Right lung (tissue), 5 donors: ENCODE results near the gene C6orf132. TPM values are rescaled to one million over a fixed set of nuclear protein-coding genes. Genes with fewer than 3 reads are reported as not detected.

ENCODE experiments used
- DNase-seq, 2 donors: peaks; one replicate each; pipeline ENCODE4 v3.0.0-alpha.2; 2013
- polyA plus RNA-seq, 5 donors: library from polyadenylated mRNA; unstranded; fragments of 120-200 nt; gene quantifications; one replicate each; pipeline versions ENCODE4 v1.2.1 to v1.2.3, GENCODE V29; 2013; ENCODE audit warnings: inconsistent platforms in 1 of 5, low replicate concordance in 1 of 5; ENCODE audit not compliant: insufficient read length in 5 of 5, insufficient read depth in 1 of 5

Gene C6orf132
- polyA plus RNA-seq, 5 donors, result 2.3 to 3.2 (median 2.9) TPM

DNA sequence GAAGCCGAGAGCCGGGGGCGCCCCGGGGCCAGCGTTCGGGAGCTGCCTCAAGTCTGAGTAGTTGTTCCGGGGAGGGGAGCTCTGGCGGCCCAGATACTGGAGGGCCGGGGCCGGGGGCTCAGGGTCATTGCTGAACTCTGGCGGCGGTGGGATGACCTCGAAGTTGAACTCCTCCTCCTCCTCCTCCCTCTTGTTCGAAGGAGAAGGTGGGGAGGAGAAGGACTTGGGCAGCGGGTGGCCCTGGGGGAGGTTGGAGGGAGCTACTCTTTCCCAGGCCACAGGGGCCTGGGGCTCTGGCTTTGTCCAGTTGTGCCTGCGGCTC, 37.7 kb downstream of the C6orf132 start:
- DNase-seq, result no peak

- peak; percentile 64 for DNase-seq
These were observed 38.2 kb downstream of the C6orf132 start for GRCh38 chr6:42104095-42104803.

- DNase-seq, result no peak
These were observed 38.7 kb downstream of the C6orf132 start for GRCh38 chr6:42103753-42104094.

DNA sequence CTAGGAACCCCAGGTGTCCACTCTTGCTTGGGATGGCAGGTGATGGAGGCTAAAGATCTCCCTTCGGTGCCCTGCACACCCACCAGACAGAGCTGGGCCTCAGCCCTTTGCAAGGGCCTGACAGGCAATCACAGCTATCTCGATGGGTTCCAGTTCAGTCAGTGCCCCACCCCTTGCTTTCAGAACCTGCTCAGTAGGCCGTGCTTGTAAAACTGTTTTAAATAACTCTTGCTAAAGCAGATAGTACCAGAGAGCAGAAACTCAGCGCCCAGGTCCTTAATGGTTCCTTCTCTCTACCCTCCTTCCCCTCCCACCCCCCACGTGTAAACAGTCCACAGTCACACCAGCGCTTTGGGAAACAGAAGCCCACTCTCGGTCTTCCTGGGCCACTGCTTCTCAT, 39.2 kb downstream of the C6orf132 start:
- no peak for DNase-seq

DNA sequence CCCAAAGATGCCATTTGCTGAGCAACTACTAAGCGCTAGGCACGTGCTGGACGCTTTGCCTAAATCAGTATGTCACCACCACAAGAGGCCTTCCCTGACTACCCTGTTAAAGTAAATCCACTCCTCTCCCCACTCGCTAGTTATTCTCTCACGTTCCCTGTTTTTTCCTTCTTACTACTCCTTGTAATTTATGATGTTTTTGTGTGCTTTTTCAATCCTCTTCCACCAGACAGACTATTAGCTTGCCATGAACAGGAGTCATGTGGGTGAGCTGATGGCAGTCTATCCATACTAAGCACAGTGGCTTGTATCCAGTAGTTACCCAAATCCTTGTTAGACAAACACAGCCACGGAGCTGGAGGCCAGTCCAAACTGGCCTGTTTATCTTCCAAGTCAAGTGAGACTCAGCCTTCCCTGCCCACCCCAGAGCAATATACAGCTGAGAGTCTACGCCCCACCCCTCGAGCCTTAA, 41.2 kb downstream of the C6orf132 start:
- DNase-seq, result no peak

DNA sequence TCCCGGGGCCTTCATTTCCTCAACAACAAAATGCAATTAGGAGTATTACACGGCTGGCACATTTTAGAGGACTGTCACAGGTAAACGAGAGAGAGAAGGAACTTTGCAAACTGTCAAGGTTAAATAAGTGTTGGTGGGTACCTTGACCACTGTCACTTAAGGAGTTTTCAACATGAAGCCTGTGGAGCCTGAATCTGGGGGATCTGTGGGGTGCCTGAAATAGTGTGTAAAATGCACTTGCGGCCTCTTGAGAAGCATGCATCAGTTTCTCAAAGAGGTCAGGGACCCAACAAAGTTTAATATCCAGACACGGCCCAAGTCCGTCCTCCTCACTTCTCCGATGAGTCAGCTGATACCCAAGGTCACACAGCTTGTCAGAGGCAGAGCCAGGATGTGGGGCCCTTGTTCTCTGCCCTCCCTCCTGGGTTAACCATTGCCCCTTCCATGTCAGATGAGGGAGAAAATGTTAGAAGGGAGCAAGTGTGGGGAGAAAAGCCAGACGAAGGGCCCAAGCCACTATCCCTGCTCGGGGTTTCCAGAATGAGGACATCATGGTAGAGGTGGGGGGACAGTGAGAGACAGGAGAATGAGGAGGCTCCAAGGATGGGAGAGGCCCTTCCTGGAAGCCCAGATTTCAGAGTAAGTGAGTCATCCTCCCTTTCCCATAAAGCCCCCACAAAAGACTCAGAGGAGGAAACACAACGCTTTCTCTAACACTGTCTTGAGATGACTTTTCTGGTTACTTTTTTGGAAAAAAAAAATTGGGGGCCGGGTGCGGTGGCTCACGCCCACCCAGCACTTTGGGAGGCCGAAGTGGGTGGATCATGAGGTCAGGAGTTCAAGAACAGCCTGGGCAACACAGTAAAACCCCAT, 42.2 kb downstream of the C6orf132 start:
- DNase-seq, result no peak

- no peak for DNase-seq
These were observed 42.9 kb downstream of the C6orf132 start for GRCh38 chr6:42099340-42100028.

DNA sequence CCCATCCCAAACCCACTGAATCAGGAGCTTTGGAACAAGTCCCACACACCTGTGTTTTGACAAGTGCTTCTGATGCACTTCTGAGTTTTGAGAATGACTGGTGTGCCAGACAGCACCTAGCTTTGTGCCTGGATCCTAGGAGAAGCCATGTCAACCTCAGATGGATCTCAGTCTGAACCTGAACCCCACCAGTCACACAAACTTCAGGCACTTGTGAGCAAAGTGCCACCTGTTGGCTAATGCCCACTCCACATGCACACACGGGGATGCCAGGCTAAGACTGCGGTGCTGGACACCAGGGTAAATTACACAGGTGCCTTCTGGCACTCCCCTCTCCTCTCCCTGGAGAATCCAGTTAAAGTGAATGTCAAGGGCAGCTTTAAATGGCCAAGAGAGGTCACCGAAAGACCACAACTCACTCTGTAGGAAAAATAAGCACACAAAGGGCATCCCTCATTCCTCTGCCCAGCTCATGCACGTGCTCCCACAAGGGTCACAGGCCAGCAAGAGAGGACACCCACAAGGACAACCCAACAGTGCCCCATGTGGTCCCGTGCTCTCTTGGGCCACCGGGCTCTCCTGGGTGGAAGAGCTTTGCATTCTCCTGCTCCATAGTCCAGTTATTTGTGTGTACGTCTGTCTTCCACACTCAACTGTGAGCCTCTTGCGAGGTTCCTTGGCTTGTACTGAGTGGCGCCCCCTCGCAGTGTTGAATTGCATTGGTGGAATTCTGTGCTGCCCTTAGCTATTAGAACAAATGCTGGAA, 46.5 kb downstream of the C6orf132 start:
- no peak for DNase-seq

DNA sequence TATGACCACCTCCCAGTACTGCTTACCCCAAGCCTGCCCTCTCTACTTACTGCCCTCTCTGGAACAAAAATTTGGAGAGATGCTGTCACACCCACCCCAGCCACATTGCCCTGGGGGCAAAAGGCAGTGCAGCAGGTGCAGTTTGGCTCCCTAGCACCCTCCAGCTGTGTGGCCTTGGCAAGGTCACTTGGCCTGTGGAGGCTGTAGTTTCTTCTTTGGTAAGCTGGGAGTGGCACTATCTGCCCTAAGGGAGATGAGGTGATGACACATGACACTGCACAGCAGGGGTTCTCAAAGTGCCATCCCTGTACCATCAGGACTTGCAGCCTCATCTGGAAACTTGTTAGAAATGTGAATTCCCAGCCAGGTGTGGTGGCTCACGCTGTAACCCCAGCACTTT, 47.3 kb downstream of the C6orf132 start:
- no peak for DNase-seq

DNA sequence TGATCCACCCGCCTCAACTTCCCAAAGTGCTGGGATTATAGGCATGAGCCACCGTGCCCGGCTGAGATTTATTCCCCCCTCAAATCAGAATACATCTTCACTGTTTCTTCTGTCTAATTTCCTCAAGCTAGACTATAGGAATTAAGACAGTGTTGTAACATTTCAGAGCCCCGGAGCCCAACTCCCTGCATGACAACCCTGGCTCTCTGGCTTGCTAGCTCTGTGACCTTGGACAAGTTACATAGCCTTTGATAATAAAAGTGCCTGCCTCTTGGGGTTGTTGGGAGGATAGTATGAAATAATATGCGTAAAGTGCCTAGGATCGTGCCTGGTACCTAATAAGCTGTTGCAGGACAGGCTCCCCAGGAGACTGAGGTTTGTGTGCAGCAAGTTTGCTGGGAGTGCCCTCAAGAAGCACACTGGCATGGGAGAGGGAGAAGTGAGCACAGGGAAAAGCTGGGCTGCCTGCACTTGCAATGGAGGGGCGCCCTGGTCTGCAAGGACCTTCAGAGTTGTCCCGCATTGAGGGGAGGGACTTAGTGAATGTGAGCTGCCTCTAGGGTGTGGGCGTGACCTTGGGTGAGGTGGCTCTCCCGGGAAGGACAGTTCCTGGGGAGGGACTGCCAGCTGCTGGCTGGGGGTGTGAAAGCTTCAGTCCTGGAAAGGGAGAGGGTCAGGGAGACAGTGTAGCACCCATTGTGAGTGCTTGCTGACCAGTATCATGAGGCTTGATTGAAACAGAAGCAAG, 48.7 kb downstream of the C6orf132 start:
- DNase-seq, result no peak

GRCh38 chr6:42091718-42092023, 50.7 kb downstream of the C6orf132 start:
- DNase-seq, result no peak

DNA sequence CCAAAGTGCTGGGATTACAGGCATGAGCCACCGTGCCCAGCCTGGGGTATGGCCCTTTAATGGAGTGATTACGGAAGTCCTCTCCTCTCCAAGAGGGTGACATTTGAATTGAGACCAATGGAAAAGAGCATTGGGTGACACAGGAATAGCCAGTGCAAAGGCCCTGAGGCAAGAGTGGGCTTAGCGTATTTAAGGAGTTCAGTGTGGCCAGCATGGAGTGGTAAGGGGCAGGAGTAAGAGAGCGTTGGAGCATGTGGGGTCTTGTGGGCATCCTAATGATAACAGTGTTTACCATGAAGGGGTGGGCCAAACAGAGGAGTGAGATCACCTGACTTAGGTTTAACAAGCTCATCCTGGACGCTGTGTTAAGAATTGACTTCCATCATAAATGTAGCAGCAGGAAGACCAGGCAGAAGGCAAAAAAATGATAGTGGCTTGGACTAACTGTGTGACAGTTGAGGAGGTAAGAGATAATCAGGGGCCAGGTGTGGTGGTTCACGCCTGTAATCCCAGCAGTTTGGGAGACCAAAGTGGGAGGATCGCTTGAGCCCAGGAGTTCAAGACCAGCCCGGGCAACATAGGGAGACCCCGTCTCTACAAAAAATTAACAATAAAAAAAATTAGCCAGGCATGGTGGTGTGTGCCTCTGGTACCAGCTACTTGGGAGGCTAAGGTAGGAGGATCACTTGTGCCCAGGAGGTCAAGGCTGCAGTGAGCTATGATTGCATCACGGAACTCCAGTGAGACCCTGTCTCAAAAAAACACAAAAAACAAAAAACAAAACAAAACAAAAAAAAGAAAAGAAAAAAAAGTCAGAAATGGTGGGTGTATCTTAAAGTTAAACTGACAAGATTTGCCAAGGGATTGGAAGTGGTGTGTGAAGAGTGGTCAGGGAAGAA, 51.4 kb downstream of the C6orf132 start:
- DNase-seq, result no peak

DNA sequence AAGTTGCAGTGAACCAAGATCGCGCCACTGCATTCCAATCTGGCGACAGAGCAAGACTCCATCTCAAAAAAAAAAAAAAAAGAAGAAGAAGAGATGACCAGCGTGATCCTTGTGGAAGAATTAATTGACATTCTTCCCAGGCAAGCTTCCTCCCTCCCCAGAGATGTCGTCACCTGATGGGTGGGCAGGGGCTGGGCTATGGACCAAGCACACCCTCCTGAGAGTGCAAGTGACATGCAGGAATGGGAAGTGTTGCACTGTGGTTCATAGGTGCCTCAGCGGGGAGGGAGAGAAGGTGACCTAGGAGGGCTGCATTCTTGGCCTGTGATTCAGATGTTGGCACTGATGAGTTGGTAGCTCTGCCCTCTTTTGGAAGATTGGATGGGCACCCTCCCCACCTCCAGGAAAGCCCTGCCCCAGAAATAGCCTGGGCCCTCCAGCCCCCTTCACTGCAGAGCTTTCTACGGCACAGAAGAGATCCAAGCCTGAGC, 54.3 kb downstream of the C6orf132 start:
- DNase-seq, result no peak

- no peak for DNase-seq
These were observed 56.1 kb downstream of the C6orf132 start for GRCh38 chr6:42086046-42087035.

- DNase-seq, result no peak
These were observed 57.5 kb downstream of the C6orf132 start for GRCh38 chr6:42084889-42085288.

DNA sequence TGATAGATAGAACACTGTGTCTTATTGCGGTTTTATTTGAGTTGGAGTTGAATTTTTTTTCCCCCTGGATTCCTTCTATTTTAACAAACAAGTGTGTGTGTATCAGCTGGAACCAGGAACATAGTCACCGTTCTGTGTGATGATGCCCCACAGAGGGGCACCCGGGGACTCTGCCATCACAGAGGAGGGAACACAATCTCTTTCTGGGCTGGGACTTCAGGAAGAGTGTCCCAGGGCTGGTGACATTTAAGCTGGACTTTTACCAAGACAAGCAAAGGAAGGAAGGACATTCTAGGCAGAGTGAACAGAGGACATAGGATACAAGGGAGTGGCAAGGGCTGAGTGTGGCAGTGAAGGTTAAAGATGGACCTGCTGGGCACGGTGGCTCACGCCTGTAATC, 58.9 kb downstream of the C6orf132 start:
- DNase-seq, result no peak

GRCh38 chr6:42079941-42080464, 62.4 kb downstream of the C6orf132 start:
- DNase-seq, result no peak

- no peak for DNase-seq
These were observed 64.0 kb downstream of the C6orf132 start for GRCh38 chr6:42078386-42078785.
